ENCODE data around the gene PPP6R2. TPM values are rescaled to one million over a fixed set of nuclear protein-coding genes. Genes with fewer than 3 reads are reported as not detected.
"Not testable (repeated sequence)": the region's sequence is repeated elsewhere in the genome, so short reads cannot be mapped to it uniquely, and the experiment has no call there.

PPP6R2 gene
- polyA plus RNA-seq, 1 donor, result 46.9 TPM

DNA sequence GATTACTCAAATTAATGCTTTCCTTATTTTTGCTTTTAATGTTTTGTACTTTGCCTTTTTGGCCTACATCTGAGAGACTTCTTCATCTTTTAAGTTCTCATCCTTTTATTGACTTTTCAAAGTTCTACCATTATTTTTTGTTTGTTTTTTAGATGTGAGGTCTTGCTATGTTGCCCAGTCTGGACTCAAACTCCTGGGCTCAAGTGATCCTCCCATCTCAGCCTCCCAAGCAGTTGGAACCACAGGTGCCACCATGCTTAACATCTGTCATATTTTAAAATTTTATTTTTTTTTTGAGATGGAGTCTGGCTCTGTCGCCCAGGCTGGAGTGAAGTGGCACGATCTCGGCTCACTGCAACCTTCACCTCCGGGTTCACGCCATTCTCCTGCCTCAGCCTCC lies 57.8 kb downstream of the PPP6R2 start:
- Histone ChIP-seq H3K4me1 (ENCODE audit: control insufficient read depth, insufficient read depth, low read length) (peaks cover 7% of the 10 kb centered on the region), H3K27ac (ENCODE audit: low read length) (no peak overlapping the region), H3K36me3 (ENCODE audit: control insufficient read depth, insufficient read depth, low read length) (peaks cover 23% of the 10 kb centered on the region), H3K4me3 (ENCODE audit: low read length) (no peak overlapping the region), H3K27me3 (ENCODE audit: control insufficient read depth, insufficient read depth, low read length) (no peaks in the 10 kb centered on the region), H3K9me3 (ENCODE audit: control insufficient read depth, low read depth, low read length) (no peaks in the 10 kb centered on the region)
- no CpG with 5 or more reads among the region's 5 CpGs for WGBS (ENCODE audit: insufficient coverage, low lambda C conversion rate)
- no peak for DNase-seq

DNA sequence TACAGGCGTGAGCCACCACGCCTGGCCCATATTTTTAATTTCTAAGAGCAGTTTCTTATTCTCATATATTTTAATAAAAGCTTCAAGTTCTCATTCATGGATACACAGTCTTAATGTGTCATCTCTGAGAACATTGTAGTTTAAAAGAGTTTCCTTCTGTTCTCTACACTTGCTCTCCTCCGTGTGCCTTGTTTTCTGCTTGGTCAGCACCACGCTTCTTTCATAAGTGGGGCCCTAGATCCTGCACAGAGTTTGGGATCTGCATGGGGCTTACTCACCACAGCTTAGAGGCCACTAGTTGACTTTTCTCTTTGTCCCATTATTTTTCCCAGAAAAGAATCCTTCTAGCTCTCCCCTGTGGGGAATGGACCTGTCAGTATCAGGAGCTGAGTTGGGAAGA lies 58.8 kb downstream of the PPP6R2 start:
- H3K4me1 ChIP-seq (ENCODE audit: control insufficient read depth, insufficient read depth, low read length), result peaks cover under 1% of the 10 kb centered on the region
- WGBS (ENCODE audit: insufficient coverage, low lambda C conversion rate), result no CpG with 5 or more reads among the region's 4 CpGs
- DNase-seq, result no peak
- H3K9me3 ChIP-seq (ENCODE audit: control insufficient read depth, low read depth, low read length), result no peaks in the 10 kb centered on the region
- H3K27me3 ChIP-seq (ENCODE audit: control insufficient read depth, insufficient read depth, low read length), result no peaks in the 10 kb centered on the region
- H3K4me3 ChIP-seq (ENCODE audit: low read length), result no peak overlapping the region
- H3K36me3 ChIP-seq (ENCODE audit: control insufficient read depth, insufficient read depth, low read length), result peaks cover 28% of the 10 kb centered on the region
- no peak overlapping the region for H3K27ac ChIP-seq (ENCODE audit: low read length)

DNA sequence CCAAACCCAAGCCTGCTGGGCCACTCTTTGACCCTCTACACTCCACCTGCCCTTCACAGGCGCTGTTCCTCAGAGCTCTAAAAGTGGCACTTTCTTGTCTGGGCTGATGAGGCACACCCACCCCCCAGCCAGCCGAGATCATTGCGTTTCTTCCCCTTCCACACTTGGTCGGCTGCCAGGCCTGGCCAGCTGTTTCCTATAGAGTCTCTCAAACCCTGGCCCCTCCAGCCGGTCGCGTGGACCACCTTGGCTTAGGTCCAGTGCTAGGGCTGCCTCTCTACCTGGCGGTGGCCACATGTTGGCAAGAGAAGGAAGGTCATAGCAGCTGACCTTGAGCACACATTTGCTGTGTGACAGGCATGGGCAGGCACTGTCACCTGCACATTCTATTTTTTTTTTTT lies 60.6 kb downstream of the PPP6R2 start:
- WGBS (ENCODE audit: insufficient coverage, low lambda C conversion rate), result no CpG with 5 or more reads among the region's 8 CpGs
- H3K27me3 ChIP-seq (ENCODE audit: control insufficient read depth, insufficient read depth, low read length), result no peaks in the 10 kb centered on the region
- no peak overlapping the region for H3K27ac ChIP-seq (ENCODE audit: low read length)
- no peaks in the 10 kb centered on the region for H3K4me1 ChIP-seq (ENCODE audit: control insufficient read depth, insufficient read depth, low read length)
- peaks cover 37% of the 10 kb centered on the region for H3K36me3 ChIP-seq (ENCODE audit: control insufficient read depth, insufficient read depth, low read length)
- no peak for DNase-seq
- H3K4me3 ChIP-seq (ENCODE audit: low read length), result no peak overlapping the region
- H3K9me3 ChIP-seq (ENCODE audit: control insufficient read depth, low read depth, low read length), result no peaks in the 10 kb centered on the region

DNA sequence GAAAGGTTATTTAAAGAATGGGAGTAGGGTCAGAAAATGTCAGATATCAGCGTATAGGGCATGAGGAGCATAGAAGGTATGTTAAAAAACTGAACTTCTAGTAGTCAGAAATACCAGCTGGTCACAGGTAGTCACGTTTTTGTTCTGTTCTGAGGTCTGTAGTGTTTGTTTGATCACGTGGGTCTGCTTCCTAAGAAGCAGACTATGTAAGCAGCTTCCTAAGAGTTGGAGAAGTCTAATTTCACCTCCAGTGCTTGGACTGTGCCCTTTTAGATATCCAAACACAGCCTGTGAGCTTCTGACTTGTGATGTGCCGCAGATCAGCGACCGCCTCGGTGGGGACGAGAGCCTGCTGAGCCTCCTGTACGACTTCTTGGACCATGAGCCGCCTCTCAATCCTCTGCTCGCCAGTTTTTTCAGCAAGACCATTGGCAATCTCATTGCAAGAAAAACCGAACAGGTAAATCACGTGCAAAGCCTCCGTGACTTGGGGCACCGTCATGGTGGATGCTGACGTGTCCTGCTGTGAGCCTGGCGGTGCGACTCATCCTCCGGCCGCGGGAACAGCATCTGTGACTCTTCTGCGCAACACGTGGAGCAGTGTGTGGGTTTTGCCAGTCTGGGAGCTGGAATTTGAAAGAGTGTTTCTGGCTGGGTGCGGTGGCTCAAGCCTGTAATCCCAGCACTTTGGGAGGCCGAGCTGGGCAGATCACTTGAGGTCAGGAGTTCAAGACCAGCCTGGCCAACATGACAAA lies 63.5 kb downstream of the PPP6R2 start:
- peaks cover 33% of the 10 kb centered on the region for H3K36me3 ChIP-seq (ENCODE audit: control insufficient read depth, insufficient read depth, low read length)
- no peak overlapping the region for H3K4me3 ChIP-seq (ENCODE audit: low read length)
- H3K27me3 ChIP-seq (ENCODE audit: control insufficient read depth, insufficient read depth, low read length), result no peaks in the 10 kb centered on the region
- no peak for DNase-seq
- no peaks in the 10 kb centered on the region for H3K4me1 ChIP-seq (ENCODE audit: control insufficient read depth, insufficient read depth, low read length)
- no peak overlapping the region for H3K27ac ChIP-seq (ENCODE audit: low read length)
- H3K9me3 ChIP-seq (ENCODE audit: control insufficient read depth, low read depth, low read length), result no peaks in the 10 kb centered on the region
- WGBS (ENCODE audit: insufficient coverage, low lambda C conversion rate), result 80% methylated on average over 1 of the region's 25 CpGs

DNA sequence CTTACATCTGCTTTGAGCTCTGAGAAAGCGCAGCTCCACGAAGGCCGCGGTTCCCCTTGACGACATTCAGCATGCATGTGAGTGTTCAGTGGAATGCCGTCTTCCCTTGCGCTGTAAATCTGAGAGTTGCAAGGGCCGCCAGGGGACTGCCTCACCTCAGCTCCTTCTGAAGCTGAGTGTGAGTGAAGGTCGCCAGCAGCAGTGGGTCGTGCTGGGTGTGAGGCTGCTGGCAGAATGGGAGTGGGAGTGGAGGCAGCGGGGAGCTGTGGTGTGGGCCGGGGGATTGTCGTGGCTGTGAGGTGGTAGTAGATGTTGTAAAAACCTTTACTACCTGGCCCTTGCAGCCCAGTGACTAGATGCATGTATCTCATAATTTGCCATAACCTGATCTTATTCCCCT lies 65.2 kb downstream of the PPP6R2 start:
- Histone ChIP-seq H3K36me3 (ENCODE audit: control insufficient read depth, insufficient read depth, low read length) (peaks cover 28% of the 10 kb centered on the region), H3K9me3 (ENCODE audit: control insufficient read depth, low read depth, low read length) (no peaks in the 10 kb centered on the region), H3K27ac (ENCODE audit: low read length) (no peak overlapping the region), H3K4me1 (ENCODE audit: control insufficient read depth, insufficient read depth, low read length) (no peaks in the 10 kb centered on the region), H3K27me3 (ENCODE audit: control insufficient read depth, insufficient read depth, low read length) (no peaks in the 10 kb centered on the region), H3K4me3 (ENCODE audit: low read length) (no peak overlapping the region)
- WGBS (ENCODE audit: insufficient coverage, low lambda C conversion rate), result no CpG with 5 or more reads among the region's 13 CpGs
- no peak for DNase-seq

DNA sequence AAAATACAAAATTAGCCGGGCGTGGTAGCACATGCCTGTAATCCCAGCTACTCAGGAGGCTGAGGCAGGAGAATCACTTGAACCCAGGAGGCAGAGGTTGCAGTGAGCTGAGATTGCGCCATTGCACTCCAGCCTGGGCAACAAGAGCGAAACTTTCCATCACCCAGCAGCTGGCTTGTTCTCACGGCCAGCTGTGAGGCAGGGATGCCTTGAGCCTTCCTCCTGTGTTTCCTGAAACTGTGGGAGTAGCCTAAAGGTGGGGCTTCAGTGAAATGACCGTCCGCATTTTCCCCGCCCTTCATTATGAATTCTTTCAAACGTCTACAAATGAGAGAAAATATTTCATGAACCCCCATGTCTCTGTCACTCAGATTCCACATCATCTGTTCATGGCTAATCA lies 65.8 kb downstream of the PPP6R2 start:
- H3K36me3 ChIP-seq (ENCODE audit: control insufficient read depth, insufficient read depth, low read length), result peaks cover 33% of the 10 kb centered on the region
- H3K4me3 ChIP-seq (ENCODE audit: low read length); DNase-seq; H3K4me1 ChIP-seq (ENCODE audit: control insufficient read depth, insufficient read depth, low read length); H3K27me3 ChIP-seq (ENCODE audit: control insufficient read depth, insufficient read depth, low read length); H3K27ac ChIP-seq (ENCODE audit: low read length); H3K9me3 ChIP-seq (ENCODE audit: control insufficient read depth, low read depth, low read length): not testable (repeated sequence)
- WGBS (ENCODE audit: insufficient coverage, low lambda C conversion rate), result no CpG with 5 or more reads among the region's 9 CpGs

DNA sequence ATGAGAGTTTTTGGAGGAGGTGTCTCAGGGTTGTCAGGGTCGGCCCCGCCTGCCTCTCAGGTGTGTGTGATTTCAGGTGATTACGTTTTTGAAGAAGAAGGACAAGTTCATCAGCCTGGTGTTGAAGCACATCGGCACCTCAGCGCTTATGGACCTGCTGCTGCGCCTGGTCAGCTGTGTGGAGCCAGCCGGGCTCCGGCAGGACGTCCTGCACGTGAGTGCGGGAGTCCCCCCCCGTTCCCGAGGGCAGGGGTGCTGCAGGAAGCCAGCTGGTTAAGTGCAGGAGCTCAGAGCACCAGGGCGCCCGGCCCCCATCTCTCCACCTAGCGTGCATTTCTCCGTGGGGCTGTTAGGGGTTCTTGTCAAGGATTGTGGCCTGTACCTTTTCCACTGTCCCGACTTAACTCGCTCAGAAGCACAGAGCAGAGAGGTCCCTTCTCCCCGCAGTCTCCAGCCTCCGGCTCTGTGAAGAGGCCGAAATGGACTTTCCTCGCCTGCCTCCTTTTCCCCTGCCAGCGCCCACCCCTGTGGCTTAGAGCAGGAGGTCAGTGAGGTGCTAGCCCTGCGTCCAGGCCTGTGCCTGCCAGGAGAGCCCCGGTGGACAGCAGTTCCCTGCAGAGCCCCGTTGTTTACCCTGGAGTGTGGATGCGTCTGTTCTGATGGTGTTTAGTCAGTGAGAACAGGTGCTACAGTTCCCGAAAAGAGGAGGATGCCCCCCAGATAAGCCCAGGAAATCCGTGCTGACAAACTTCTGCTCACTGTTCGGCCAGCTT lies 71.5 kb downstream of the PPP6R2 start:
- Histone ChIP-seq H3K27me3 (ENCODE audit: control insufficient read depth, insufficient read depth, low read length) (no peaks in the 10 kb centered on the region), H3K27ac (ENCODE audit: low read length) (no peak overlapping the region), H3K4me1 (ENCODE audit: control insufficient read depth, insufficient read depth, low read length) (no peaks in the 10 kb centered on the region), H3K36me3 (ENCODE audit: control insufficient read depth, insufficient read depth, low read length) (peaks cover 66% of the 10 kb centered on the region), H3K9me3 (ENCODE audit: control insufficient read depth, low read depth, low read length) (no peaks in the 10 kb centered on the region), H3K4me3 (ENCODE audit: low read length) (no peak overlapping the region)
- no CpG with 5 or more reads among the region's 31 CpGs for WGBS (ENCODE audit: insufficient coverage, low lambda C conversion rate)
- no peak for DNase-seq

DNA sequence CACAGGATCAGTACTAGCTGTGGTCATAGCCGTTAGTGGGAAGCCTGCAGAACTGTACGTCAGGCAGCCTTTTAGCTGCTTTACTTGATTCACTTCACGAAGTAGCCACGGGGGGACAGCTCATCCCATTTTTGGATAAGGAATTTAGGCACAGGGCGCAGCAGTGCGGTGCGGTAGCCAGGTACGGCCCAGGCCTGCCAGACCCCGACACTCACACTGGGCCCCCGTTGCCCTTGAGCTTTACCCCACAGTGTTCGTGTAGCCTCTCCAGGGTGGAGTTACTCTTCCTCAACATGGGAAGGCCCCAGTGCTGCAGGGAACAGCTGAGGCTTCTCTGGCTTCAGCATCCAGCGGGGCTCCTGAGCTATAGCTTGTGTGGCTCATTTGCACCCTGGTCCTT lies 72.3 kb downstream of the PPP6R2 start:
- no peaks in the 10 kb centered on the region for H3K27me3 ChIP-seq (ENCODE audit: control insufficient read depth, insufficient read depth, low read length)
- peaks cover 68% of the 10 kb centered on the region for H3K36me3 ChIP-seq (ENCODE audit: control insufficient read depth, insufficient read depth, low read length)
- H3K4me3 ChIP-seq (ENCODE audit: low read length), result no peak overlapping the region
- WGBS (ENCODE audit: insufficient coverage, low lambda C conversion rate), result no CpG with 5 or more reads among the region's 12 CpGs
- H3K9me3 ChIP-seq (ENCODE audit: control insufficient read depth, low read depth, low read length), result no peaks in the 10 kb centered on the region
- H3K4me1 ChIP-seq (ENCODE audit: control insufficient read depth, insufficient read depth, low read length), result no peaks in the 10 kb centered on the region
- no peak overlapping the region for H3K27ac ChIP-seq (ENCODE audit: low read length)
- DNase-seq, result no peak

DNA sequence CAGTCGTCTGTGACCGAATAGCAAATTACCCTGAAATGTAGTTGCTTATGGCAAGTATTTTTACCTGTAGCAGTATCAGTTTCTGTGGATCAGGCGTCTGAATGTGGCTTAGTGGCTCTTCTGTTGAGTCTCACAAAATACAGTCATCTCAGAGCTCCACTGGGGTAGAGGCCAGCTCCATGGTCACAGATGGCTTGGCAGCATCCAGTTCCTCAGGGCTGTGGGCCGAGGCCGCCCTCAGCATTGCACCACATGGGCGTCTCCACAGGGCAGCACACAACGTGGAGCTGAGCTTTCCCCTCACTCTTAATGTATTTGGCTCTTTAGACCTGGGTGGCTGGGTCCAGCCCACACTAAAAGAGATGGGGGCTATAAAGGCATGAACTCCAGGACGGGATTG lies 73.9 kb downstream of the PPP6R2 start:
- Histone ChIP-seq H3K36me3 (ENCODE audit: control insufficient read depth, insufficient read depth, low read length) (peaks cover 79% of the 10 kb centered on the region), H3K4me3 (ENCODE audit: low read length) (no peak overlapping the region), H3K27me3 (ENCODE audit: control insufficient read depth, insufficient read depth, low read length) (no peaks in the 10 kb centered on the region), H3K27ac (ENCODE audit: low read length) (no peak overlapping the region), H3K4me1 (ENCODE audit: control insufficient read depth, insufficient read depth, low read length) (no peaks in the 10 kb centered on the region), H3K9me3 (ENCODE audit: control insufficient read depth, low read depth, low read length) (no peaks in the 10 kb centered on the region)
- DNase-seq, result no peak
- WGBS (ENCODE audit: insufficient coverage, low lambda C conversion rate), result no CpG with 5 or more reads among the region's 8 CpGs

DNA sequence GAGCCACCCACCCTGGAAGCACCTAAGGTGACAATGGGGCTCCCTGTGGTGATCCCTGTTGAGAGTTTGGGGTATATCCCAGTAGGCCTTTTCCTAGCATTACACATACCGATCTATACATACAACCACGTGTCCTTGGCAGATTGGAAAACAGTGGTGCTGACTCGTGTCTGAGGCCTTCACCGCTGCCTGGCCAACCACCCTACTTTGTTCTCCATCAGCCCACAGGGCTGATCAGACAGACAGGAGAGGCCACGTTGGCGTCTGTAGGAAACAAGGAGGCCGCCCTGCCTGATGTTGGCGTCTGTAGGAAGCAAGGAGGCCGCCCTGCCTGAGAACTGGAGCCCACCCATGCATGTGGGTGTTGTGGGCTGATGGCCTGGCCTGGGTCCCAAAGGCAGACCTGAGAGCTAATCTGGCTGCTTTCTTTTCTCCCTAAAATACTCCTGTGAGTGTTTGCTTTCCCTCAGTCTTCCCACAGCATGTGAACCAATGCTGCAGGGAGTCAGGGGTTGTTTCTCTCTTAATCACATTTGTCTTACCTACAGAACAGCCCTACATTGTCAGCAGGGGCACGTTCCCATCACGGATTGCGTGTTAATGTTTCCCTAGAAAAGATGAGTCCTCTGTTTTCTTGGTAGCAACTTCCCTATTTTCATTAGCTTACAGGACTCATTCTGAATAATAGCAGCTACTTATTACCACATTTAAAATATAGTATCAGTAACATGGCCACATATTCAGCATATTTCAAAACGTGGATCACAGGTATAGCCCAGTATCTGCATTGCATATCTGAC lies 74.5 kb downstream of the PPP6R2 start:
- no CpG with 5 or more reads among the region's 13 CpGs for WGBS (ENCODE audit: insufficient coverage, low lambda C conversion rate)
- H3K9me3 ChIP-seq (ENCODE audit: control insufficient read depth, low read depth, low read length), result no peaks in the 10 kb centered on the region
- H3K27ac ChIP-seq (ENCODE audit: low read length), result no peak overlapping the region
- H3K27me3 ChIP-seq (ENCODE audit: control insufficient read depth, insufficient read depth, low read length), result no peaks in the 10 kb centered on the region
- DNase-seq, result no peak
- peaks cover 85% of the 10 kb centered on the region for H3K36me3 ChIP-seq (ENCODE audit: control insufficient read depth, insufficient read depth, low read length)
- no peaks in the 10 kb centered on the region for H3K4me1 ChIP-seq (ENCODE audit: control insufficient read depth, insufficient read depth, low read length)
- no peak overlapping the region for H3K4me3 ChIP-seq (ENCODE audit: low read length)
